ENCODE data around the gene FAM174C. TPM values are rescaled to one million over a fixed set of nuclear protein-coding genes. Genes with fewer than 3 reads are reported as not detected.

The FAM174C gene
- total and polyA plus RNA-seq, 4 donors = 14.6 to 79.8 (median 33.8) TPM

DNA sequence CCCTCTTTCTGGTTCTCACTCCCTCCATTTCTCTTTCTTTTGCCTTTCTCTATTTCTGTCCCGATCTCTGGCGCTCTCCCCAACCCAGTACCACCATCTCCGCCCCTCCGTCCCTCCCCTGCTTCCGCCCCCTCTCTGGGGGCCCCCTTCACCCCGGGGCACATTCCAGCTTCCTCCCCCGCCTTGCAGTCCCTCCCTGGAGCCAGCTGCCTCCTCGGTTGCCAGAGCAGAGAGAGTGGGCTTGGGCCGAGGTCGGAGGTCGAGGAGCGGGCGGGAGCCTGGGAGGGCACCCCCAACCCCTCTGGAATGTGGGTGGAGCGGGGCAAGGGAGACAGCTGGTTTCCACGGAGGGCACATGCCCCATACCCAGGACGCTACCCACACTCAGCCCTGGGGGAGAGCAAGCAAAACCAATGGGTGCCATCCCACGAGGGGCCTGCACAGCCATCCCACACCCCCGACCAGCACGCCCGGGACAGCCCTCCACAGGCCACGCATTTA, 12.7 kb upstream of the FAM174C start:
- Histone ChIP-seq H3K9ac (ENCODE audit: low read depth in 1 of 2, low read length in 2 of 2) (no peak overlapping the region), H3K27ac (ENCODE audit: low read depth in 1 of 2, low read length in 2 of 2) (peak overlapping the region; percentile 89 to 93), H3K27me3 (ENCODE audit: control insufficient read depth in 4 of 4, insufficient read depth in 4 of 4, low read length in 3 of 4) (no peaks in the 10 kb centered on the region), H3K4me3 (ENCODE audit: low read depth in 1 of 3, low read length in 3 of 3) (no peak overlapping the region), H3K36me3 (ENCODE audit: control insufficient read depth in 4 of 4, insufficient read depth in 3 of 4, low read depth in 1 of 4, low read length in 3 of 4) (peaks cover 0 to 2% (median 1%) of the 10 kb centered on the region in 4 donors), H3K9me3 (ENCODE audit: control insufficient read depth in 4 of 4, low read length in 3 of 4) (no peaks in the 10 kb centered on the region), H3K4me1 (ENCODE audit: control insufficient read depth in 4 of 4, insufficient read depth in 4 of 4, low read length in 3 of 4) (peaks cover 32 to 72% (median 55%) of the 10 kb centered on the region in 4 donors)
- 69% methylated on average over 21 of the region's 21 CpGs for WGBS
- no peak for TF ChIP-seq RAD21 (IDR thresholded peaks at IDR 0.05)
- no peak for TF ChIP-seq ZBTB33 (IDR thresholded peaks at IDR 0.05)
- no peak for TF ChIP-seq SP1 (IDR thresholded peaks at IDR 0.05)
- no peak for TF ChIP-seq RXRA (IDR thresholded peaks at IDR 0.05)
- no peak for TF ChIP-seq FOXA2 (IDR thresholded peaks at IDR 0.05)
- TF ChIP-seq JUND (IDR thresholded peaks at IDR 0.05) = no peak
- no peak for TF ChIP-seq TAF1 (conservative IDR thresholded peaks at IDR 0.05)
- TF ChIP-seq EGR1 (IDR thresholded peaks at IDR 0.05; ENCODE audit: low read depth in 2 of 2) = no peak
- no peak for TF ChIP-seq FOXA1 (IDR thresholded peaks at IDR 0.05)
- TF ChIP-seq, protein P1, sequence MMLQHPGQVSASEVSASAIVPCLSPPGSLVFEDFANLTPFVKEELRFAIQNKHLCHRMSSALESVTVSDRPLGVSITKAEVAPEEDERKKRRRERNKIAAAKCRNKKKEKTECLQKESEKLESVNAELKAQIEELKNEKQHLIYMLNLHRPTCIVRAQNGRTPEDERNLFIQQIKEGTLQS (IDR thresholded peaks at IDR 0.05) = no peak
- no peak for DNase-seq (ENCODE audit: low spot score)

DNA sequence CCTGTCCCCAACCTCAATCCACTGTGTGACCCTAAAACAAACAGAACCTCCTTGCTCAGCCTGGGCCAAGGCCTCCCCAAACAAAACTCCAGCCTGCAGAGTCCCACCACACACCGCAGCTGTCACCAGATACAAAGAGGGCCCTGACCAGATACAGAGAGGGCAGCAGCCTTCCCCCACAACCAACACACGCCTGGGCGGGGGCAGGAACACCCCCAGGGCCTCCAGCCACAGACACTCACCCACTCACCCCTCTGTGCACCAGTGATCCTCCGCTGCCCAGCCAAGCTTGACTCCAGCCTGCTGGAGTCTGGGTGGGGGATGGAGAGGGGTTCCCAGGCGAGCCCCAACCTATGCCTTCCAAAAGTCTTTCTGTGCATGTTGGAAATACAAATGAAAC, 12.1 kb upstream of the FAM174C start:
- peaks cover 35 to 72% (median 56%) of the 10 kb centered on the region in 4 donors for H3K4me1 ChIP-seq (ENCODE audit: control insufficient read depth in 4 of 4, insufficient read depth in 4 of 4, low read length in 3 of 4)
- no peaks in the 10 kb centered on the region for H3K27me3 ChIP-seq (ENCODE audit: control insufficient read depth in 4 of 4, insufficient read depth in 4 of 4, low read length in 3 of 4)
- 83% methylated on average over 5 of the region's 5 CpGs for WGBS
- peak overlapping the region; percentile 89 to 93 for H3K27ac ChIP-seq (ENCODE audit: low read depth in 1 of 2, low read length in 2 of 2)
- no peak overlapping the region for H3K4me3 ChIP-seq (ENCODE audit: low read depth in 1 of 3, low read length in 3 of 3)
- H3K9ac ChIP-seq (ENCODE audit: low read depth in 1 of 2, low read length in 2 of 2) = no peak overlapping the region
- DNase-seq (ENCODE audit: low spot score) = no peak
- TF ChIP-seq FOXA2 (IDR thresholded peaks at IDR 0.05) (no peak), TAF1 (conservative IDR thresholded peaks at IDR 0.05) (no peak), RXRA (IDR thresholded peaks at IDR 0.05) (no peak), SP1 (IDR thresholded peaks at IDR 0.05) (no peak), REST (IDR thresholded peaks at IDR 0.05) (no peak), GABPA (IDR thresholded peaks at IDR 0.05 in 1 of 2, conservative IDR thresholded peaks at IDR 0.05 in 1 of 2) (no peak), JUND (IDR thresholded peaks at IDR 0.05) (no peak), HNF4G (IDR thresholded peaks at IDR 0.05) (no peak), FOXA1 (IDR thresholded peaks at IDR 0.05) (no peak), ZBTB33 (IDR thresholded peaks at IDR 0.05) (no peak), RAD21 (IDR thresholded peaks at IDR 0.05) (no peak), NR2F2 (IDR thresholded peaks at IDR 0.05) (no peak)
- peaks cover 0 to under 1% (median 0%) of the 10 kb centered on the region in 4 donors for H3K36me3 ChIP-seq (ENCODE audit: control insufficient read depth in 4 of 4, insufficient read depth in 3 of 4, low read depth in 1 of 4, low read length in 3 of 4)
- H3K9me3 ChIP-seq (ENCODE audit: control insufficient read depth in 4 of 4, low read length in 3 of 4) = no peaks in the 10 kb centered on the region

Data from liver (tissue), 9 donors.